CD14-positive monocyte (primary cell): ENCODE data around the gene KCNMA1. TPM values are rescaled to one million over a fixed set of nuclear protein-coding genes. Genes with fewer than 3 reads are reported as not detected.

Experiments used
- DNase-seq, 3 donors: peaks; one replicate each; pipeline ENCODE4 v3.0.0-alpha.2; 2011 to 2022
- H2AFZ ChIP-seq: 2 replicates; pipeline ENCODE4 v1.6.0; 2012; ENCODE audit warnings: mild to moderate bottlenecking, low read depth, low read length, inconsistent platforms; ENCODE audit not compliant: insufficient read depth, poor library complexity, severe bottlenecking
- H3K27ac ChIP-seq, 2 donors: 1 replicate in 1 of 2; 2 replicates in 1 of 2; pipeline ENCODE4 v1.5.1; 2012 to 2013; ENCODE audit warnings: low read length in 2 of 2, control low read depth in 1 of 2, inconsistent platforms in 1 of 2, low read depth in 1 of 2, mild to moderate bottlenecking in 1 of 2
- H3K27me3 ChIP-seq, 2 donors: one replicate each; pipeline versions ENCODE4 v1.6.0 to v1.6.1; 2011 to 2013; ENCODE audit warnings: low read length in 2 of 2; ENCODE audit not compliant: control insufficient read depth in 2 of 2, insufficient read depth in 2 of 2
- H3K36me3 ChIP-seq, 2 donors: replicated peaks in 1 of 2; 1 replicate in 1 of 2; 2 replicates in 1 of 2; pipeline versions ENCODE4 v1.5.1 to v1.6.1; 2012 to 2013; ENCODE audit warnings: low read length in 2 of 2, control low read depth in 1 of 2, inconsistent platforms in 1 of 2, mild to moderate bottlenecking in 1 of 2; ENCODE audit not compliant: insufficient read depth in 2 of 2, control insufficient read depth in 1 of 2
- H3K4me1 ChIP-seq, 2 donors: 1 replicate in 1 of 2; 2 replicates in 1 of 2; pipeline versions ENCODE4 v1.5.1 to v1.6.1; 2012 to 2013; ENCODE audit warnings: low read length in 2 of 2, control low read depth in 1 of 2, inconsistent platforms in 1 of 2, mild to moderate bottlenecking in 1 of 2, moderate library complexity in 1 of 2; ENCODE audit not compliant: insufficient read depth in 2 of 2, control insufficient read depth in 1 of 2
- H3K4me2 ChIP-seq: replicated peaks from 2 replicates; pipeline ENCODE3; 2012; ENCODE audit warnings: low read length, moderate library complexity, mild to moderate bottlenecking; ENCODE audit not compliant: poor library complexity, severe bottlenecking; ENCODE audit errors: extremely low read depth
- H3K4me3 ChIP-seq, 3 experiments: fragments of 200-600 bp in 1 of 3; sonication (generic) in 1 of 3; replicated peaks in 1 of 3; 1 replicate in 2 of 3; 2 replicates in 1 of 3; pipeline ENCODE4 v1.5.1; 2011 to 2013; ENCODE audit warnings: low read length in 3 of 3, mild to moderate bottlenecking in 3 of 3, control low read depth in 2 of 3, low read depth in 2 of 3, inconsistent platforms in 1 of 3, moderate library complexity in 1 of 3
- H3K79me2 ChIP-seq: 2 replicates; pipeline ENCODE4 v1.6.0; 2012; ENCODE audit warnings: mild to moderate bottlenecking, control low read depth, inconsistent platforms, low read length, moderate library complexity; ENCODE audit not compliant: insufficient read depth
- H3K9ac ChIP-seq: 2 replicates; pipeline ENCODE4 v1.6.0; 2017; ENCODE audit warnings: low read length, mild to moderate bottlenecking; ENCODE audit not compliant: insufficient read depth, poor library complexity, severe bottlenecking
- H3K9me3 ChIP-seq, 2 donors: replicated peaks in 1 of 2; 1 replicate in 1 of 2; 2 replicates in 1 of 2; pipeline versions ENCODE4 v1.5.1 to v1.6.1; 2012 to 2013; ENCODE audit warnings: low read length in 2 of 2, control low read depth in 1 of 2; ENCODE audit not compliant: control insufficient read depth in 1 of 2, insufficient read depth in 1 of 2
- H4K20me1 ChIP-seq: 2 replicates; pipeline ENCODE4 v1.6.0; 2012; ENCODE audit warnings: mild to moderate bottlenecking, low read length, control low read depth, moderate library complexity; ENCODE audit not compliant: insufficient read depth
- H3K27ac Mint-ChIP-seq, 7 donors: one replicate each; pipeline ENCODE4 v1.8.0; 2020; ENCODE audit warnings: mild to moderate bottlenecking in 7 of 7, mixed read lengths in 7 of 7, moderate library complexity in 6 of 7, inconsistent platforms in 2 of 7
- H3K27me3 Mint-ChIP-seq, 3 donors: one replicate each; pipeline ENCODE4 v1.8.0; 2021 to 2022; ENCODE audit warnings: low read depth in 3 of 3, mild to moderate bottlenecking in 3 of 3, mixed read lengths in 3 of 3, moderate library complexity in 3 of 3, inconsistent platforms in 1 of 3
- H3K36me3 Mint-ChIP-seq, 2 donors: one replicate each; pipeline ENCODE4 v1.8.0; 2020; ENCODE audit warnings: mixed read lengths in 2 of 2, inconsistent platforms in 1 of 2, mild to moderate bottlenecking in 1 of 2
- H3K4me1 Mint-ChIP-seq: one replicate; pipeline ENCODE4 v1.8.0; 2020; ENCODE audit warnings: mild to moderate bottlenecking, mixed read lengths
- H3K4me3 Mint-ChIP-seq, 2 donors: one replicate each; pipeline ENCODE4 v1.8.0; 2020; ENCODE audit warnings: mild to moderate bottlenecking in 2 of 2, mixed read lengths in 2 of 2, moderate library complexity in 1 of 2
- H3K9me3 Mint-ChIP-seq, 7 donors: one replicate each; pipeline ENCODE4 v1.8.0; 2020 to 2022; ENCODE audit warnings: mixed read lengths in 7 of 7, mild to moderate bottlenecking in 6 of 7, moderate library complexity in 6 of 7, inconsistent platforms in 2 of 7
- CTCF ChIP-seq: fragments of 200-600 bp; IDR thresholded peaks from one replicate; pipeline ENCODE4 v1.8.0; 2022; ENCODE audit warnings: antibody characterized with exemption, mild to moderate bottlenecking
- WGBS: methylation state at CpG from one replicate; pipeline ENCODE4 v1.1.5; 2013; ENCODE audit warnings: missing lambda C conversion rate; ENCODE audit not compliant: insufficient coverage; 5-methylcytosine and 5-hydroxymethylcytosine counted together
- intact Hi-C, 2 donors: fragments of 100-400 bp; cut with micrococcal nuclease; formaldehyde crosslinking; loops; one replicate each; pipeline versions ENCODE4 v1.15.0 to v1.15.1; 2023
- polyA plus RNA-seq, 3 donors: library from polyadenylated mRNA; depleted of rRNA in 1 of 3; unstranded in 2 of 3; stranded (reverse) in 1 of 3; fragments of 300-500 nt in 2 of 3; fragments of >200 nt in 1 of 3; fragmentation: Illumina TruSeq in 2 of 3; gene quantifications; 1 replicate in 2 of 3; 2 replicates in 1 of 3; pipeline ENCODE4 v1.2.3, GENCODE V29; 2012 to 2021

The KCNMA1 gene
- polyA plus RNA-seq, 3 donors = 0.11 to 1.0 TPM; not detected in 1

DNA sequence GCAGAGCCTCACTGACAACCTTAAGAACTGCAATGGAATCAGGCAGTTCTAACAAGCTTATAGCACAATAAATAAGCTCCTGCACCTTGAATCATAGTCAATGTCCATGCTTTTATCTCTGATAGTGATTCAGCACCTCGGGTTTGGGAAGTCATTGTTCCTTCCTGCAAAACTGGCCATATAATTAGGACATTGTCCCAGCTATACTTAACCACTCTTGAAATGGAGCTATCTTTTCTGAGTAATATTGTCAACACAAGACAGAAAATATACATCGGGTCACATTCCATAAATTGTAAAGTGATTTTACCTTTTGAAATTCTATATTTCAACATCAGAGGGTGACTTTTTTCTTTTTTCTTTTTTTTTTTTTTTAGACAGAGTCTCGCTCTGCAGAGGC lies 682.8 kb downstream of the KCNMA1 start:
- intact Hi-C loops = no loop called here
- H3K4me3 Mint-ChIP-seq = no peak overlapping the region
- peaks cover 0 to under 1% (median 0%) of the 10 kb centered on the region in 7 donors for H3K9me3 Mint-ChIP-seq
- TF ChIP-seq CTCF = no peak
- Histone ChIP-seq H4K20me1 (no peaks in the 10 kb centered on the region), H3K4me2 (no peak overlapping the region), H3K27me3 (no peaks in the 10 kb centered on the region), H3K27ac (no peak overlapping the region), H2AFZ (no peak overlapping the region), H3K36me3 (no peaks in the 10 kb centered on the region), H3K9me3 (no peaks in the 10 kb centered on the region), H3K4me3 (no peak overlapping the region), H3K4me1 (no peaks in the 10 kb centered on the region), H3K9ac (no peak overlapping the region), H3K79me2 (no peaks in the 10 kb centered on the region)
- no peaks in the 10 kb centered on the region for H3K36me3 Mint-ChIP-seq
- WGBS = 80% methylated on average over 1 of the region's 3 CpGs
- H3K27ac Mint-ChIP-seq = no peak overlapping the region
- no peak for DNase-seq
- peaks cover 0 to 5% (median 0%) of the 10 kb centered on the region in 3 donors for H3K27me3 Mint-ChIP-seq
- no peaks in the 10 kb centered on the region for H3K4me1 Mint-ChIP-seq

- peaks cover 13% of the 10 kb centered on the region for H3K4me1 Mint-ChIP-seq
- no peak for DNase-seq
- no CpG with 5 or more reads among the region's 1 CpG for WGBS
Observed at GRCh38 chr10:76950354-76950753, 687.3 kb downstream of the KCNMA1 start.

More at GRCh38 chr10:76950354-76950753, 687.3 kb downstream of the KCNMA1 start:
- no peak overlapping the region for H3K9ac ChIP-seq
- no peak overlapping the region for H3K27ac ChIP-seq
- H2AFZ ChIP-seq = no peak overlapping the region
- H3K4me1 ChIP-seq = peaks cover 8 to 9% of the 10 kb centered on the region in 2 donors
- H4K20me1 ChIP-seq = no peaks in the 10 kb centered on the region
- H3K27me3 Mint-ChIP-seq = peaks cover 0 to 4% (median 2%) of the 10 kb centered on the region in 3 donors
- H3K36me3 ChIP-seq = no peaks in the 10 kb centered on the region
- H3K79me2 ChIP-seq = no peaks in the 10 kb centered on the region
- H3K4me2 ChIP-seq = no peak overlapping the region
- no peak overlapping the region for H3K27ac Mint-ChIP-seq
- H3K27me3 ChIP-seq = no peaks in the 10 kb centered on the region
- H3K9me3 ChIP-seq = no peaks in the 10 kb centered on the region
- H3K4me3 ChIP-seq = no peak overlapping the region
- intact Hi-C loops = no loop called here
- H3K36me3 Mint-ChIP-seq = no peaks in the 10 kb centered on the region
- H3K9me3 Mint-ChIP-seq = no peaks in the 10 kb centered on the region
- H3K4me3 Mint-ChIP-seq = no peak overlapping the region
- TF ChIP-seq CTCF = no peak
